ENCODE measurements around the gene PTPN11. TPM values are rescaled to one million over a fixed set of nuclear protein-coding genes. Genes with fewer than 3 reads are reported as not detected.
A peak's percentile ranks its signal among the peaks of the same experiment; 100 is the strongest.

PTPN11 gene
- total and polyA plus RNA-seq, 2 of the 13 experiments (the other 11 are each of a cell fraction or from before 2014, with no cell fraction given) = 30.0 to 63.5 TPM

DNA sequence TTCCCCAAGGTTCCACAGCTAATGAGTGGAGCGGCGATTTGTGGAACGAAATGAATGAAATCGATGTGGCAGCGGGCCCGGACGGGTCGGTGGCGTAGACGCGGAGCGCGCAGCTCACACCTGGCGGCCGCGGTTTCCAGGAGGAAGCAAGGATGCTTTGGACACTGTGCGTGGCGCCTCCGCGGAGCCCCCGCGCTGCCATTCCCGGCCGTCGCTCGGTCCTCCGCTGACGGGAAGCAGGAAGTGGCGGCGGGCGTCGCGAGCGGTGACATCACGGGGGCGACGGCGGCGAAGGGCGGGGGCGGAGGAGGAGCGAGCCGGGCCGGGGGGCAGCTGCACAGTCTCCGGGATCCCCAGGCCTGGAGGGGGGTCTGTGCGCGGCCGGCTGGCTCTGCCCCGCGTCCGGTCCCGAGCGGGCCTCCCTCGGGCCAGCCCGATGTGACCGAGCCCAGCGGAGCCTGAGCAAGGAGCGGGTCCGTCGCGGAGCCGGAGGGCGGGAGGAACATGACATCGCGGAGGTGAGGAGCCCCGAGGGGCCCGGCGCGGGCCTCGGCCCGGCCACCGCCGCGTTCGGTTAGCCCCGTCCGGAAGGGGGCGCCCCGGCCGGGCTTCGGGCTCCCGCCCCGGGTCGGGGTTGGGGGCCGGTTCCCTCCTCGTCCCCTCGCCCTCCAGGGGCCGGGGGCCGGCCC is at the start of gene PTPN11 (continued):
- TF ChIP-seq KLF16 (CRISPR knock-in tag; IDR thresholded peaks at IDR 0.05) (peak in 1 of 2 experiments; percentile 64; a peak in 1 of 4 replicates), TRIM24 (CRISPR knock-in tag; IDR thresholded peaks at IDR 0.05) (no peak), KLF9 (CRISPR knock-in tag; IDR thresholded peaks at IDR 0.05; ENCODE audit: low read depth) (no peak), ZNF3 (CRISPR knock-in tag; IDR thresholded peaks at IDR 0.05) (no peak), ZNF12 (CRISPR knock-in tag; IDR thresholded peaks at IDR 0.05) (peak; percentile 45; the same call in 1 of the 2 replicates), DMAP1 (CRISPR knock-in tag; IDR thresholded peaks at IDR 0.05) (0 out of 2 replicates have a peak, but pooled peaks have one; percentile 41), PCBP2 (optimal IDR thresholded peaks at IDR 0.05; ENCODE audit: low read depth, low read length, poor library complexity, severe bottlenecking) (no peak), NCOR1 (IDR thresholded peaks at IDR 0.05; ENCODE audit: borderline replicate concordance, low read length) (no peak), ZNF205 (CRISPR knock-in tag; IDR thresholded peaks at IDR 0.05) (peak; percentile 75; the same call in 1 of the 2 replicates), SRF (IDR thresholded peaks at IDR 0.05; ENCODE audit: low read depth, low read length) (peak; percentile 84), RFXANK (CRISPR knock-in tag; IDR thresholded peaks at IDR 0.05) (no peak), SPEN (CRISPR knock-in tag; IDR thresholded peaks at IDR 0.05; ENCODE audit: low read depth) (peak; percentile 92), FLYWCH1 (CRISPR knock-in tag; IDR thresholded peaks at IDR 0.05) (no peak), HES4 (CRISPR knock-in tag; IDR thresholded peaks at IDR 0.05; ENCODE audit: borderline replicate concordance) (no peak), AHR (CRISPR knock-in tag; IDR thresholded peaks at IDR 0.05) (peak; percentile 76; the same call in 1 of the 2 replicates), MZF1 (CRISPR knock-in tag; IDR thresholded peaks at IDR 0.05; ENCODE audit: borderline replicate concordance) (no peak), SP2 (CRISPR knock-in tag; IDR thresholded peaks at IDR 0.05) (peak; percentile 52), SOX13 (IDR thresholded peaks at IDR 0.05) (no peak), SOX13 (CRISPR knock-in tag; conservative IDR thresholded peaks at IDR 0.05 in 1 of 2, IDR thresholded peaks at IDR 0.05 in 1 of 2) (peak in 1 of 2 experiments; percentile 32; a peak in 1 of 4 replicates), FOXJ3 (CRISPR knock-in tag; IDR thresholded peaks at IDR 0.05; ENCODE audit: borderline replicate concordance) (no peak), KLF11 (CRISPR knock-in tag; IDR thresholded peaks at IDR 0.05) (no peak), NR2F6 (IDR thresholded peaks at IDR 0.05) (no peak), NR2F6 (CRISPR knock-in tag; IDR thresholded peaks at IDR 0.05) (peak; percentile 51; the same call in 1 of the 2 replicates), TOE1 (CRISPR knock-in tag; IDR thresholded peaks at IDR 0.05) (no peak)
- TF ChIP-seq, protein P1, sequence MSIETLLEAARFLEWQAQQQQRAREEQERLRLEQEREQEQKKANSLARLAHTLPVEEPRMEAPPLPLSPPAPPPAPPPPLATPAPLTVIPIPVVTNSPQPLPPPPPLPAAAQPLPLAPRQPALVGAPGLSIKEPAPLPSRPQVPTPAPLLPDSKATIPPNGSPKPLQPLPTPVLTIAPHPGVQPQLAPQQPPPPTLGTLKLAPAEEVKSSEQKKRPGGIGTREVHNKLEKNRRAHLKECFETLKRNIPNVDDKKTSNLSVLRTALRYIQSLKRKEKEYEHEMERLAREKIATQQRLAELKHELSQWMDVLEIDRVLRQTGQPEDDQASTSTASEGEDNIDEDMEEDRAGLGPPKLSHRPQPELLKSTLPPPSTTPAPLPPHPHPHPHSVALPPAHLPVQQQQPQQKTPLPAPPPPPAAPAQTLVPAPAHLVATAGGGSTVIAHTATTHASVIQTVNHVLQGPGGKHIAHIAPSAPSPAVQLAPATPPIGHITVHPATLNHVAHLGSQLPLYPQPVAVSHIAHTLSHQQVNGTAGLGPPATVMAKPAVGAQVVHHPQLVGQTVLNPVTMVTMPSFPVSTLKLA (IDR thresholded peaks at IDR 0.05) = no peak
- TF ChIP-seq, protein P2, sequence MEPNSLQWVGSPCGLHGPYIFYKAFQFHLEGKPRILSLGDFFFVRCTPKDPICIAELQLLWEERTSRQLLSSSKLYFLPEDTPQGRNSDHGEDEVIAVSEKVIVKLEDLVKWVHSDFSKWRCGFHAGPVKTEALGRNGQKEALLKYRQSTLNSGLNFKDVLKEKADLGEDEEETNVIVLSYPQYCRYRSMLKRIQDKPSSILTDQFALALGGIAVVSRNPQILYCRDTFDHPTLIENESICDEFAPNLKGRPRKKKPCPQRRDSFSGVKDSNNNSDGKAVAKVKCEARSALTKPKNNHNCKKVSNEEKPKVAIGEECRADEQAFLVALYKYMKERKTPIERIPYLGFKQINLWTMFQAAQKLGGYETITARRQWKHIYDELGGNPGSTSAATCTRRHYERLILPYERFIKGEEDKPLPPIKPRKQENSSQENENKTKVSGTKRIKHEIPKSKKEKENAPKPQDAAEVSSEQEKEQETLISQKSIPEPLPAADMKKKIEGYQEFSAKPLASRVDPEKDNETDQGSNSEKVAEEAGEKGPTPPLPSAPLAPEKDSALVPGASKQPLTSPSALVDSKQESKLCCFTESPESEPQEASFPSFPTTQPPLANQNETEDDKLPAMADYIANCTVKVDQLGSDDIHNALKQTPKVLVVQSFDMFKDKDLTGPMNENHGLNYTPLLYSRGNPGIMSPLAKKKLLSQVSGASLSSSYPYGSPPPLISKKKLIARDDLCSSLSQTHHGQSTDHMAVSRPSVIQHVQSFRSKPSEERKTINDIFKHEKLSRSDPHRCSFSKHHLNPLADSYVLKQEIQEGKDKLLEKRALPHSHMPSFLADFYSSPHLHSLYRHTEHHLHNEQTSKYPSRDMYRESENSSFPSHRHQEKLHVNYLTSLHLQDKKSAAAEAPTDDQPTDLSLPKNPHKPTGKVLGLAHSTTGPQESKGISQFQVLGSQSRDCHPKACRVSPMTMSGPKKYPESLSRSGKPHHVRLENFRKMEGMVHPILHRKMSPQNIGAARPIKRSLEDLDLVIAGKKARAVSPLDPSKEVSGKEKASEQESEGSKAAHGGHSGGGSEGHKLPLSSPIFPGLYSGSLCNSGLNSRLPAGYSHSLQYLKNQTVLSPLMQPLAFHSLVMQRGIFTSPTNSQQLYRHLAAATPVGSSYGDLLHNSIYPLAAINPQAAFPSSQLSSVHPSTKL (CRISPR knock-in tag; IDR thresholded peaks at IDR 0.05) = peak; percentile 48
- TF ChIP-seq, protein P3, sequence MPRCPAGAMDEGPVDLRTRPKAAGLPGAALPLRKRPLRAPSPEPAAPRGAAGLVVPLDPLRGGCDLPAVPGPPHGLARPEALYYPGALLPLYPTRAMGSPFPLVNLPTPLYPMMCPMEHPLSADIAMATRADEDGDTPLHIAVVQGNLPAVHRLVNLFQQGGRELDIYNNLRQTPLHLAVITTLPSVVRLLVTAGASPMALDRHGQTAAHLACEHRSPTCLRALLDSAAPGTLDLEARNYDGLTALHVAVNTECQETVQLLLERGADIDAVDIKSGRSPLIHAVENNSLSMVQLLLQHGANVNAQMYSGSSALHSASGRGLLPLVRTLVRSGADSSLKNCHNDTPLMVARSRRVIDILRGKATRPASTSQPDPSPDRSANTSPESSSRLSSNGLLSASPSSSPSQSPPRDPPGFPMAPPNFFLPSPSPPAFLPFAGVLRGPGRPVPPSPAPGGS (CRISPR knock-in tag; IDR thresholded peaks at IDR 0.05) = peak; percentile 63; the same call in 1 of the 2 replicates
